Measurements from ENCODE around the gene GHR.
"Not testable (repeated sequence)": the region's sequence is repeated elsewhere in the genome, so short reads cannot be mapped to it uniquely, and the experiment has no call there.

Gene GHR

GRCh38 chr5:42572313-42572712 is 149.1 kb downstream of the GHR start:
- no peak for DNase-seq

DNA sequence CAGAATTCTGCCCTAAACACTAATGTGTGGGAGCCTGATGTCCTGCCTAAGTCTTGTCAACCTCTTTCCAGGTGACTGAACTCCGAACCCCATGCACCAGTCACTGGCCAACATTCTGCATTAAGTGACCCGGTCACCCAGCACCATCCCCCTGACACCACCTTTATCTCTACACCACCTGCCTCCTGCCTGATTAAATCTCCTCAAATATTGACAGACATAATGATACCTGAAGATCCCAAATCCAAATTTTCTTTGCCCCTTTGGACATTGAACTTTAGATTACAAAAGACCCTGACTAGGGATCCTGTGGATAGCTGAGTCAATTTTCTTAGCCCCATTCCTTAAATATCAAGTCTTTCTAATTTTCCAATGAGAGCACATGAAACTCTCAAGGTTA is 150.1 kb downstream of the GHR start:
- DNase-seq: no peak

GRCh38 chr5:42575914-42576313 is 152.7 kb downstream of the GHR start:
- not testable (repeated sequence) for DNase-seq

- DNase-seq: not testable (repeated sequence)
These were observed 155.7 kb downstream of the GHR start for GRCh38 chr5:42578901-42579300.

DNA sequence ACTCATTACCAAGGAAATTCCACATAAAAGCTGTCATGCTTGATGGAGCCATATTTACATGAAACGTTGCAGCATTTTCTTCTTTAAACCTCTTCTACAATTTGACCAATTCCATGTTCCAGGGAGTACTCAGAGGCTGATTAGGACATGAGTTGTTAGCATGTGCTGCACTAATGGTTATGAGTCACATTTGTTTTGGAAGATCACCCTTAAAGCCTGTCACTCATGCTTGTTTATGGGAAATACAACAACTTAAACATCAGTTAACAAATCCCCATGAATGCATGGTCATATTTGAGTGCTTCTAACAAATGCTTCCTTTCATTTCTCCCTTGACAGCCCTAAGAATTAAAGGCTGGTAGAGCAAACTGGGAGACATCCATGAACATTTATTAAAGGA is 156.1 kb downstream of the GHR start:
- peak; percentile 12 for DNase-seq

DNA sequence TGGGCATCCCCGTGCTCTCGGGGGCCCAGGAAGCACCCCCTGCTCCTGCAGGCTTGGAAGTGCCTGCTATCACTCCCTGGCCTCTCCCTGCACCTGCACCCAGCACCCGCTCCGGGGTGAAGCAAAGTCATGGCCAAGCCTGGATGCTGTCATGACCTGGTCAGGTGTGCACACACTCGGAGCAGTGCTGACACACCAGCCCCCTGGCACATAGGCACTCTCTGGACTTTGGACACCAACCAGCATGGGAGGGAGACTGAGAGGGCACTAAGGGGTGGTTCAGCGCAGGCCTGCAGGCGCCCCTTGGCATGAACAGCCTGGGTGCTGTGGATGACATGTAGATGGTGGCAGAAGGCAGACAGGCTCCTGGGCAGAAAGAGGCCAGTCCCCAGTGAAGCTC is 158.6 kb downstream of the GHR start:
- no peak for DNase-seq

DNA sequence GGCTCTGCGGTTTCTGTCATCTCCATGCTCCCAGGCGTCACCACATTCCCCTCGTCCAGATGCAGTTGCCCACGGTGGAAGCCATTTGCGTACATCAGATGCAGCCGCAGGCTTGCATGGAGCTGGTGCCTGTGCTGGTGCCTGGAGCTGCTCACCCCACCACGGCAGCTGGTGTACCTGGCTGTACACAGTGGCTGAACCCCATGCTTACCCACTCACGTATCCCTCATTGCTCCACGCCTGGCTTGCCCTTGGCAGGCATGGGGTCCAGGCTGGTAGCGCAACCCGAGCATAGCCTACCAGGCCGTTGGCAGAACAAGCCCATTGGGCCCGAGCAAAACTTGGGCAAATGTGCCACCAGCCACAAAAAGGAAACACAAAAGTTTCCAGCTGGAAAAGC is 159.5 kb downstream of the GHR start:
- no peak for DNase-seq

GRCh38 chr5:42583322-42583721 is 160.1 kb downstream of the GHR start:
- peak; percentile 47 for DNase-seq

GRCh38 chr5:42586625-42587024 is 163.4 kb downstream of the GHR start:
- no peak for DNase-seq

DNA sequence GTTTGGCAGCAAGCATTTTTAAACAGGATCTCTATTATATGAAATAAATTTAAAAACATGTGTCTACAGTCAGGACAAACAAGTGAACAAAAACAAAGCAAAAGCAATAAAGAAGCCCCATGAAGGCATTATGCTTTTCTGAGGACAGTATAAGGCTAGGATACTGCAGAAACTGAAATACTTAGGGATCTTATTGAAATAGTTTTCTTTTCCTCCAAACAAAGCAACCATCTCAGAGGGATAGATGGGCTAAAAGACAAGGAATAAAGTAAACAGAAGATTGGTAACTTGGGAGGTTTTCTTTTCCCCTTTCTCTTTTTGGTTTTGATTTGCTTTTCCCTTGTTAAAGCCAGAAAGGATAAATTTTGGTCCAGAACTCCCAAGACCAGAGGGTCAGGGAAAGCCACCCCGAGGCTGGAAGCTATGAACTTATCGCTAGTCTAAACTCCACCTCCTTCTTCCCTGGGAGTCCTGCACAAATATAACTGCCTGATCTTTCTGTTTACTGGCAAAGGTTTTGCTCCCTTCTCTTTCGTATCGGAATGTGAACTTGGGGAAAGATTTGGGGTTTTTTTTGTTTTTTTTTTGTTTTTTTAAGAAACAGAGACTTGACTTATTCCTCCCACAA is 164.0 kb downstream of the GHR start:
- no peak for DNase-seq

- no peak for DNase-seq
These were observed 167.3 kb downstream of the GHR start for GRCh38 chr5:42590566-42590965.

DNA sequence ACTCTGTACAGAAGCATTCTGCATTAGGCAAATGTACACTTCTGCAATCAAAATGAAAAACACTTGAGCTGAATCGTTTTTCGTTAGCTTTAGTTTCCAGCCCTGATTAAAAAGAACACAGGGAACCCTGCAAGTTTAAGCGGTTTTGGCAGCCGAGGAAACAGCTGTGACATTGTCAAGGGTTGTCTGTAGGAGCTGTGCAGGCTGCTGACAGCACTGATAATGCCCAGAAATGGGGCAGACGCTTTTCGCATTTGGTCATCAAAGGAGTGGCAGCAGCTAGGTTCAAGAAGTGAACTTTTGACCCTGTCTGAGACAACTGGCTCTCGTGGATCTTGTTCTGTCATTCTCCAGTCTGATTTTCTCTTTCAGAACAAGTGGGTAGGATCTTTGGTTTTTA is 167.8 kb downstream of the GHR start:
- no peak for DNase-seq

GRCh38 chr5:42592401-42593140 is 169.3 kb downstream of the GHR start:
- peak; percentile 15 for DNase-seq

- peak; percentile 5 for DNase-seq
These were observed 170.4 kb downstream of the GHR start for GRCh38 chr5:42593591-42593990.

DNA sequence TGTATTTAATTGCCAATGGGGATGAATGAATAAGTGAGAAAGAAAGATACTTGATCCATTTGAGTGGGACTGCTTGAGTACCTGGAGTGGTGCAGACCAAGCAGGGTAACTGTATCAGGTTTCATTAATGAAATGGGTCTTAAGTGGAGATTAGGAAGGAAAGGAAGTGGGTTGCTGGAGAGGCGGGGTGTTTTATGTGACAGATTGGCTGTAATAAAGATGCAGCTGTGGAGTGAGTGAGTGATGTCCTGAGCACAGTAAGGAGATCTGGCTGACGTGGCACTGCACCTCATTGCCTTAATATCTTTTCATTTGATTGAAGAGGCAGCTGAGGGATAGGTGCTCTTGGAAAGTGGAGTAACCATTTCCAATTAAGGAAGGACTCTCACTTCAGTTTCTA is 172.4 kb downstream of the GHR start:
- no peak for DNase-seq

DNA sequence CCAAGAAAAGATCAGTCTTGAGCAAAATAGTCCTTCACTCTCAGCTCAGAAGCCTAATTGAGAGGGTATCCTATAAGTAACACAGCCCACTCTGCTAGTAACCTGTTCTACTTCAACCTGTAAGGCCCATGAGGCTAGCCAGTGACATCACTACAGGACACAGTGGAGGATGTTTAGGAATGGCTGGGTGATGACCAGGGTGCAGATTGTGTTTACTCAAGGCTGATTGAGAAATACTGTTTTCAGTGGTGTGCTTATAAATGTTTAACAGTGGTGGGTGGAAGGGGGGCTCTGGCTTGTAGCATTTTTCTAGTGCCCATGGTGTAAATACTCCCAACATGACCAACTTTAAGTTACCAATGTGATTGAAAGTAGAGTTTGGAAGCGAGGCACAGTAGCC is 173.6 kb downstream of the GHR start:
- DNase-seq: no peak

DNA sequence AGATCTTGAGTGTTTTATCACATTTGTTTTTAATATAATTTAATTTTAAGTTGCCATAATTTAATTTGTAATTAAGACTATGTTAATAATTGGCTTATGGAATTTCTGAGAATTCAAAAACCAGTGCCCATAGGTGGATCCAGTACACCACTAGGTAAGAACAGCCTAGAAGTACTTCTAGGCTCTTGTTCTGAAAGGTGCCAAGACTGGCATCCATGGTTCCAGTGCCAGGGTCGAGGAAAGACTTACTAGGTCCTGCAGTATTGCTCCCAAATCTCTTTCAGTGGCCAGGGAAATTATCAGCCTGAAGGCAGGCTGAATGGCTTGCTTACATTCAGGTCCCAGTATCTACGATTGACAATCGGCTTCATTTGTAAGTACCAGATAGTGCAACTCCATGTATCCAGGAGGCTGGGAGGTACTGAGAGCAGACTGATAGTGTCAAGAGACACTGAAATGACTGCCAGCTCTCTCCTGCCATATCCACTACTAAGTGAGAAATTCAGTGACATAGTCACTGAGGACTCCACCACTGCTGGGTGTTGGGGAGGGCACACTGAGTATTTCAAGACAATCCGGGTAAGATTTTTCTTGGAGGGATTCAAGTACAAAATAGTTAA is 174.2 kb downstream of the GHR start:
- DNase-seq: no peak

DNA sequence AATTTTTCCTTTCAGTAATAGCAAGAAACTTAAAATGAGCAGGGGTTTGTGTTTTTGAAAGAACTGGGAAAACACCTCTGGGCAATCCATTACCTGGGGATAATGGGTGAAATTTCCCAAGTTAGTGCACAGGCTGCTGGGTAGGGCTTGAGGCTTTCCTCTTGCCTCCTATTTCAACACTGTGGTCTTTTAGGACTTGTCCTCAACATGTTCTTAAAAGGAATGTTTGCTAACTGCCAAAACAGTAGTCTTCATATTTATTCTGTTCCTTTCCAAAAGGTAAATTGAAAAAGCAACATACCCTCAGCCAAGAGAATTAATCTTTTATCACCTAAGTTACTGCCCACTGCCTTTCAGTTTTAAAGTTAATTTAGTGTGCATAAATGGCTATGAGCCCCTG is 175.1 kb downstream of the GHR start:
- DNase-seq: no peak

GRCh38 chr5:42599106-42599505 is 175.9 kb downstream of the GHR start:
- no peak for DNase-seq

- no peak for DNase-seq
These were observed 177.2 kb downstream of the GHR start for GRCh38 chr5:42600441-42600840.

- no peak for DNase-seq
These were observed 181.0 kb downstream of the GHR start for GRCh38 chr5:42604171-42604711.

DNA sequence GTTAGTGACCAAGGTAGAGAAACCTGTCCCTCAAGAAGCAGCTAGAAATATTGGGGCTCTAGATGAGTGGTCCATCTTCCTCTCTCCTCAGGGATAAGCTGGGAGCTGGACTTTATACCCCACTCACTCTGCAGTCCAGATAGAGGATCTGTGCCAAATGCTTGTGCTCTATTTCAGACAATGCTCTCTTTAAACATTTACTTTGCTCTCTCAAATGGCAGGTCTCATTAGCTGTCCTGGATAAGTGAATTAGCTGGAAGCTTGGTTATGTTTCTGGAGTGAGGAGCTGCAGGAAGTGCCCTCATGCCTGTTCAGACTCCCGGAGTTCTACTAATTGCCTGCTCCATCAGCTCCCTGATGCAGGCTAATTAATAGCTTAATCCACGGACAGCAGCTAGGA is 182.3 kb downstream of the GHR start:
- DNase-seq: no peak

- no peak for DNase-seq
These were observed 183.2 kb downstream of the GHR start for GRCh38 chr5:42606464-42606869.

DNA sequence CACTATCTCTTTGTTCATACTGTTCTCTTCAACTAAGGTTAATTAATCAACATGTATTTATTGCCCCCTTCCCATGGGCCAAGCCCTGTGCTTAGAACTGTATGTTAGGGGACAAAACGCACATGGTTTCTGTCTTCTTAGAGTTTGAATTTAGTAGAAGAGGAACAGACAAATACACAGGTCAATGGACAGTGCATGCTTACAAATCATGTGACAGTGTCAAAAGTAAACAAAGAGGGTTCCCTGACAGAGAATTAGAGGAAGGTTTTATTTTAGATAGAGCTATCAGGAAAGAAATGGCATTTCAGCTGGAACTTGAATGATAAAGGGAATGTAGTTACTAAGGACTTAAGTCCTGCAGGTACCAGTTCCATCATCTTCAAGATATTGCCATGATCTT is 188.2 kb downstream of the GHR start:
- DNase-seq: no peak
